Measurements from ENCODE around the gene C19orf73. TPM values are rescaled to one million over a fixed set of nuclear protein-coding genes. Genes with fewer than 3 reads are reported as not detected.

The C19orf73 gene
- total and polyA plus RNA-seq, 9 of the 15 experiments (the other 6 are each of a cell fraction or from before 2014, with no cell fraction given), result 0.08 to 7.4 (median 1.4) TPM

DNA sequence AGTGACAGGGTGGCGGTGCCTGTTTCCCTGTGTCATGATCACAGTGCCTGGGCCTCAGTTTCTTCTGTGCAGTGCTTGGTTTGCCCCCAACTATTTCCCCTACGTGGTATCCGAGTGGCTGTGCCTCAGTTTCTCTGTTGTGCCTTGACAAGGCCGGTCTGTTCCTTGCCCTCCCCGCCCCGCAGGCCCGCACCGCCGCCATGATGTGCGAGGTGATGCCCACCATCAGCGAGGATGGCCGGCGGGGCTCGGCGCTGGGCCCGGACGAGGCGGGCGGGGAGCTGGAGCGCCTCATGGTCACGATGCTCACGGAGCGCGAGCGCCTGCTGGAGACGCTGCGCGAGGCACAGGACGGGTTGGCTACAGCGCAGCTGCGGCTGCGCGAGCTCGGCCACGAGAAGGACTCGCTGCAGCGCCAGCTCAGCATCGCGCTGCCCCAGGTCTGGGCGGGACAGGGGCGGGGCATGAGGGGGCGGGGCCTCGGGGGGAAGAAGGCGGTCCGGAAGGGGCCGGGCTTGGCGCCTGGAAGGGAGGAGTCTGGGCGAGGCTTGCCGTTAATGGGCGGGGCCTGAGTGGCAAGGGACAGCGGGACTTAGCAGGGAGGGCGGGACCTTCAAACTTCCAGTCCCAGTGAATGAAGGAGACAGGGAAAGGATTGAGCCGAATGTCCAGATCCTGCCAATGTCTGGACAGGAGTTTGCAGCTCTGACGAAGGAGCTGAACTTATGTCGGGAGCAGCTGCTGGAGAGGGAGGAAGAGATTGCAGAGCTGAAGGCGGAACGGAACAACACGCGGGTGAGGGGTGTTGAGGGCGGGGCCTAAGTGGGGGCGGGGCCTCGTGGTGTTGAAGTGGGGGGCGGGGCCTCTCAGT, 9.0 kb upstream of the C19orf73 start (continued):
- TF ChIP-seq ZBTB49 (CRISPR knock-in tag; IDR thresholded peaks at IDR 0.05; ENCODE audit: borderline replicate concordance), result no peak
- 0 out of 2 replicates have a peak, but pooled peaks have one; percentile 40 for TF ChIP-seq ZNF584 (CRISPR knock-in tag; IDR thresholded peaks at IDR 0.05; ENCODE audit: low read depth)
- peak; percentile 81 for TF ChIP-seq CTCFL (IDR thresholded peaks at IDR 0.05; ENCODE audit: borderline replicate concordance, insufficient read depth, low read depth, low read length, poor library complexity, severe bottlenecking)
- no peak for TF ChIP-seq SMAD3 (CRISPR knock-in tag; conservative IDR thresholded peaks at IDR 0.05)
- TF ChIP-seq FIP1L1 (IDR thresholded peaks at IDR 0.05; ENCODE audit: low read depth, low read length, poor library complexity, severe bottlenecking), result peak; percentile 61
- no peak for TF ChIP-seq HMG20B (CRISPR knock-in tag; IDR thresholded peaks at IDR 0.05)
- peak; percentile 66 to 91; a peak in 3 of 4 replicates for TF ChIP-seq MNT (conservative IDR thresholded peaks at IDR 0.05)
- TF ChIP-seq MAFF (IDR thresholded peaks at IDR 0.05; ENCODE audit: low read length), result no peak
- TF ChIP-seq ETV6 (IDR thresholded peaks at IDR 0.05; ENCODE audit: borderline replicate concordance in 1 of 2, low read depth in 2 of 2, low read length in 1 of 2), result no peak
- TF ChIP-seq ETV6 (CRISPR knock-in tag; IDR thresholded peaks at IDR 0.05; ENCODE audit: borderline replicate concordance), result no peak
- TF ChIP-seq NR2C2 (CRISPR knock-in tag; IDR thresholded peaks at IDR 0.05), result peak; percentile 69; the same call in 1 of the 2 replicates
- 0 out of 2 replicates have a peak, but pooled peaks have one; percentile 48 for TF ChIP-seq NR2C2 (tag; IDR thresholded peaks at IDR 0.05)
- TF ChIP-seq, protein P1, sequence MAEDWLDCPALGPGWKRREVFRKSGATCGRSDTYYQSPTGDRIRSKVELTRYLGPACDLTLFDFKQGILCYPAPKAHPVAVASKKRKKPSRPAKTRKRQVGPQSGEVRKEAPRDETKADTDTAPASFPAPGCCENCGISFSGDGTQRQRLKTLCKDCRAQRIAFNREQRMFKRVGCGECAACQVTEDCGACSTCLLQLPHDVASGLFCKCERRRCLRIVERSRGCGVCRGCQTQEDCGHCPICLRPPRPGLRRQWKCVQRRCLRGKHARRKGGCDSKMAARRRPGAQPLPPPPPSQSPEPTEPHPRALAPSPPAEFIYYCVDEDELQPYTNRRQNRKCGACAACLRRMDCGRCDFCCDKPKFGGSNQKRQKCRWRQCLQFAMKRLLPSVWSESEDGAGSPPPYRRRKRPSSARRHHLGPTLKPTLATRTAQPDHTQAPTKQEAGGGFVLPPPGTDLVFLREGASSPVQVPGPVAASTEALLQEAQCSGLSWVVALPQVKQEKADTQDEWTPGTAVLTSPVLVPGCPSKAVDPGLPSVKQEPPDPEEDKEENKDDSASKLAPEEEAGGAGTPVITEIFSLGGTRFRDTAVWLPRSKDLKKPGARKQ (CRISPR knock-in tag; IDR thresholded peaks at IDR 0.05), result no peak
- TF ChIP-seq, protein P2, sequence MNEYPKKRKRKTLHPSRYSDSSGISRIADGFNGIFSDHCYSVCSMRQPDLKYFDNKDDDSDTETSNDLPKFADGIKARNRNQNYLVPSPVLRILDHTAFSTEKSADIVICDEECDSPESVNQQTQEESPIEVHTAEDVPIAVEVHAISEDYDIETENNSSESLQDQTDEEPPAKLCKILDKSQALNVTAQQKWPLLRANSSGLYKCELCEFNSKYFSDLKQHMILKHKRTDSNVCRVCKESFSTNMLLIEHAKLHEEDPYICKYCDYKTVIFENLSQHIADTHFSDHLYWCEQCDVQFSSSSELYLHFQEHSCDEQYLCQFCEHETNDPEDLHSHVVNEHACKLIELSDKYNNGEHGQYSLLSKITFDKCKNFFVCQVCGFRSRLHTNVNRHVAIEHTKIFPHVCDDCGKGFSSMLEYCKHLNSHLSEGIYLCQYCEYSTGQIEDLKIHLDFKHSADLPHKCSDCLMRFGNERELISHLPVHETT (CRISPR knock-in tag; conservative IDR thresholded peaks at IDR 0.05 in 1 of 2, IDR thresholded peaks at IDR 0.05 in 1 of 2), result peak in 1 of 2 experiments; percentile 81; a peak in 2 of 4 replicates
- TF ChIP-seq DNMT1 (IDR thresholded peaks at IDR 0.05), result no peak
- TF ChIP-seq ZFX (CRISPR knock-in tag; IDR thresholded peaks at IDR 0.05), result peak; percentile 89

All from K562 (cell line).